ENCODE measurements around the gene MB.

GRCh38 chr22:35630891-35631290 lies 13.8 kb upstream of the MB start:
- TF ChIP-seq CTCF (IDR thresholded peaks at IDR 0.05) (no peak), POLR2A (IDR thresholded peaks at IDR 0.05) (no peak)
